Measurements from ENCODE around the gene NFIB.

The NFIB gene

DNA sequence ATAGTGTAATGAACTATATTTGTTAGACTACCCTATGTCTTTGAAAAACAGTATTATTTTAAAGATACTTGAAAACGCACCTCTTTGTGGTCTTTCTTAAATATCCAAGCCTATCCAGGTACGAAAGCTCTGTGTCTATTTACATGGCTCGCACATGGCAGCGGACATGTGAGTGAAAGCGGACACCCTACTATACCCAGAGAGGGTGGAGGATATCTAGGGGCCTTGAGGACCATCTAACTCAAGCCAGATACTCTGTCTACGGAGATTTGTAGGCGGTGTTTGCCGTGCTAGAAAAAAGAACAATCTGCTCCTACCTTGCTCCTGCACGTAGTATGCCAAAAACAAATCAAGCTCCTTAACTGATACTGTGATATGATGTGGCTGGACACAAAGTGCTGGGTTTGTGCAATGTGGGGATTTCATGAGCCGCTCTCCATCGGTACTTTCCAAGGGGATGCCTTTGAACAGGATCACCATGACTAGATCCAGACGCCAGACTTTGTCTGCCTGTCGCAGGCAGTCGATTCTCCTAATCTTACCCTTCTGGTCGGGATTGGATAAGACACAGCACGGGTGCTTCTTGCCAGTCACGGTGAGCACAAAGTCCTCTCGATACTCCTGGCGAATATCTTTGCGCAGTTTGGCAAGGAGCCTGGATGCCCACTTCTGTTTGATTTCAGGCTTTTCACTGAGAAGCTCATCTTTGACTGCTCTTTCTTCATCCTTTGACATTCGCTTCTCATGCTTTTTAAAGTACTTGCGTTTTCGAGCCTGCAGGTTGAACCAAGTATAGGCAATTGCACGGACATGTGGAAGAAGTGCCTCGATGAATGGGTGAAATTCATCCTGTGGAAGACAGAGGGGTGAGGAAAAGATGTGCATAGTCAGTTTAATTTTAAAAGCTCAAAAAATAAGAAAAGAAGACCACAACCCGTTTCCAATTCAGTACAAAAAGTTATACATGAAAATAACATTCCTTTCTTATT, 7.0 kb downstream of the NFIB start:
- DNase-seq (ENCODE audit: low read depth) = no peak

DNA sequence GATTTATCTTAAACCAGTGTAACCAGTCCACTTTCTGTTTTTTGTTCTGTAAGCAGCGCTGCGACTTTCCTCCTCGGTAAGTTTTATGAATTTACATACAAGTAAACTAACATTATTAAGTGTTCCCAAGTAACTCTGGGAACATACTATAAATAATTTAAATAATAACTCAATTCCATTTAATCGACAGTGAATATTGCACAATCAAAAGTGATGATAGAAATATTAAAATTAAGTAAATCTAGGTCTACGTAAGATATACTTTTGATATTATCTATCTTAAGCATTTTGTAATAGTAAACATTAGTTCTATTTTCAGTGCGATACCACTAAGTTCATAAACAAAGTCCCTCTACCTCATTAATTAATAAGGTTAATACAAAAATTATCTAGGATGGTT, 7.8 kb downstream of the NFIB start:
- no peak for DNase-seq (ENCODE audit: low read depth)

- no peak for DNase-seq (ENCODE audit: low read depth)
Measured at GRCh38 chr9:14304259-14304658, 9.7 kb downstream of the NFIB start.

GRCh38 chr9:14303521-14303920, 10.4 kb downstream of the NFIB start:
- DNase-seq (ENCODE audit: low read depth) = no peak

DNA sequence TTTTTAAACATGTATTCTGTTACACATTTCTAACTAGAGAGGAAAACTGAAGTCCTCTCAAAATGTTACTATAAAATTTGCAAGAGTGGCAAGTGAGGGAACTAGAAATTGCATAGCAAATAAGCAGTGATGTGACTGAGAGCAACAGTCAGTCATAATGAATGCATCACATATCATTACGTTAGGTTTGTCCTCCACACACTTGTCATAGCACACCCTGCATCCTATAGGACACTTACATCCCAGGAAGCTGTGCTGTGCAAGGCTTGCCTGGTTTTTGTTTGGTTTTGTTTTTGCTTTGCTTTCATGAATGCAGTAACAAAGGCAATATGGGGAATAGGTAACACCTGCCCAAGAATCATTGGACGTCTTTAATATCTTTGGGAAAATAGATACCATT, 10.8 kb downstream of the NFIB start:
- DNase-seq (ENCODE audit: low read depth) = no peak

- no peak for DNase-seq (ENCODE audit: low read depth)
Measured at GRCh38 chr9:14302405-14302804, 11.5 kb downstream of the NFIB start.

DNA sequence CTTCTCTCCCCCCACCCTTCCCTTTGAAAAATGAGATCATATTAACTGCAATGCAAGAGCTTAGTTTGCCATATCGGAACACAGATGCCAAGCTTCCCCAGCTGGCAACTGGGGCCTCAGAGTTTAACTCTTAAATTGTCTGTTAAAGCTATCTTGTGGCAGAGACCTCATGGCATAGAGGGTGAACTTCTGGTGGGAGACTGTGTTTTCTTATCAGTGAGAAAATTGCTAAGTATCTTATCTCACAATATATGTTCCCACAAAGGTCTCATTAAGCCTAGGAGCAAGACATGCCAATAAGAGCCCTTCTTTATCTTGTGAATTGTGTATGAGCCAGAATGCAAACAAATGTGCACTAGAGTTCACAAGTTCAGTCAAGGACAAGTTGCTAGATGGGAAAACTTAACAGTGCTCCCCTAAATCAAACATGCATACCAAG, 12.3 kb downstream of the NFIB start:
- DNase-seq (ENCODE audit: low read depth) = no peak

GRCh38 chr9:14301006-14301405, 12.9 kb downstream of the NFIB start:
- DNase-seq (ENCODE audit: low read depth) = no peak

- DNase-seq (ENCODE audit: low read depth) = no peak
Measured at GRCh38 chr9:14300588-14300987, 13.4 kb downstream of the NFIB start.

DNA sequence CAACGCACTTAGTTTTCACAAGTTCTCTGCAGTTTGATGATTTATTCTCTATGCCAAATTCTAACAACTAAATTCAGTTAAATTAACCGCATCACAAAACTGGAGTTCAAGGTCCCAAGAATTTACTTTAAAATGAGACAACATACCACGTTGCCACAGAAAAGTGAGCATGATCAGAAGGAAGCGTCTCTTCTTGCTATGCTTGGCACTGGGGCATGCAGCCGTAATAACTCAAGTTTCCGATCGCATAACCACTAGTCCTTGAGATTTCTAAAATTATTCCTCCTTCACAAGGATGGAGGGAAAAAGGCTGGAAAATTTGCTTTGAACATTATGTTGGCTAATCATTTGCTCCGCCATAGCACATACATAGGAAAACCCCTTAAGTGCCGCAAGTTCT, 13.9 kb downstream of the NFIB start:
- DNase-seq (ENCODE audit: low read depth) = no peak

- DNase-seq (ENCODE audit: low read depth) = no peak
Measured at GRCh38 chr9:14298601-14299022, 15.3 kb downstream of the NFIB start.

- DNase-seq (ENCODE audit: low read depth) = no peak
Measured at GRCh38 chr9:14296495-14297113, 17.3 kb downstream of the NFIB start.

DNA sequence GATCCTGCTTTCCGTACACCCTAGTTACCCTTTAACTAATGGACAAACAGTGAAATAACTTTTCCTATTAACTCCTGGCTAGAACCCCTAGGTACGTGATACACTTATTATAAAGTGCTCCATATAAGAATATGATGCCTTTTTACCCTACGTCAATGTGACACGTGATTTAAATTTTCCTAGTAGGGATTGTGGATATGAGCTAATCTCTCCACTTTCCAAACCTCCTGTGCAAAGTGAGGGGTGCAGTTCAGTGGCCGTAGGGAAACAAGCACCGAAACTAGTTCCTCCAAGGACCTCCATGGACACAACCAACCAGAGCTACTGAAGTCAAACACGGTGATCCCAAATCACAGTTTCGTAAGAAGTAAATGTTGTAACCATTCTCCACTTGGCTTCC, 19.3 kb downstream of the NFIB start:
- no peak for DNase-seq (ENCODE audit: low read depth)

GRCh38 chr9:14293801-14294200, 20.1 kb downstream of the NFIB start:
- no peak for DNase-seq (ENCODE audit: low read depth)

GRCh38 chr9:14292181-14292739, 21.7 kb downstream of the NFIB start:
- DNase-seq (ENCODE audit: low read depth) = no peak

GRCh38 chr9:14289916-14290315, 24.0 kb downstream of the NFIB start:
- no peak for DNase-seq (ENCODE audit: low read depth)

DNA sequence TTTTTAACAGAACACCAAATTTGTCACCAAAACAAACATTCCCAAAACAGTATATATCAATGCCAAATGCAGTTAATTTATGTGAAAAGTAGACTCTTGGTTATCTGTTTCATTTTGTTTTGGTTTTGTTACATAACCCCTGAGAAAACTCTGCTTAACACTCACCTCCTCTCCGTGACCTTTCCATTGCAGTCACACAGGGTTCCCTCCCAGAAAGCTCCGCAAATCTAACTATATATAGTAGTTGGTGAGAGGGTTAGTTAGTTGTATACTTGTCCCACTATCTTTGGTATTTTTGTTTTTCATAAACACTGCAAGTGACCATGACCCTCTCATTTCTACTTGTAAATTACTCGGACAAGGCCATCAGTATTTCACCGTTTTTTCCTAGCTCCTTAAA, 25.5 kb downstream of the NFIB start:
- DNase-seq (ENCODE audit: low read depth) = no peak

DNA sequence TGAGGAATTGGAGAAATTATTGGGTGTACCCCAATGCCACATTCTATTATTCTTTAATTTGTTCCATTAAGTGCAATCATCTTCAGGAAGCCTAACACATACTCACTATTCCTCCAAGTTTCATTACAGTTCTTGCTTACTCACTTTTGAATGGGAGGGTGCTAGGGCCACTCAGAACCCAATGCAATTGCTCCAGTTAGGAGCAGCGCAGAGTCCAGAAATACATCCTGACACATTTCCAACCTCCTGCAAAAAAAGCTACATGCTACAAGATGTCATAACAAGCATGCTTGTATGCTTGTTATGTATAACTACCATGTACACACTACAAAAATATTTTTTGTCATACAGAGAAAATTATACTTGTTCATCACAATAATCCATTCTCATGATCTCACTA, 27.8 kb downstream of the NFIB start:
- no peak for DNase-seq (ENCODE audit: low read depth)

- DNase-seq (ENCODE audit: low read depth) = no peak
Measured at GRCh38 chr9:14283276-14283675, 30.7 kb downstream of the NFIB start.

DNA sequence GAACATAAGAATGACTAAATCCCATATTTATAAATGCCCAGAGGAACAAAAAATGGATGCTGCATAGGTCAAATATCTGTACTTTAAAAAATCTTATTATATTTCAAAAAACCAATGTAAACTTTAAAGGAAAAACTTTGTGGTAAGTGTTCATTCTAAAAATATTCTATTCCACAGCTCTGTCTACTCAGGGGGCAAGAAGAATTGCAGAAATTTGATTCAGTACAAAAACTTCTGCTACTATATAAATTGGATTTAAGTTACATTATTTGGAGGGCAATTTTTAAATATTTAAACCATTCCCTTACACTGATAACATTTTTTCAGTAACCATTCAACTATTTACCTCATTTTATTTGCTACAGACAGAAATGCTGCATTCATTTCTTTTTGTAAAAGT, 32.1 kb downstream of the NFIB start:
- no peak for DNase-seq (ENCODE audit: low read depth)

DNA sequence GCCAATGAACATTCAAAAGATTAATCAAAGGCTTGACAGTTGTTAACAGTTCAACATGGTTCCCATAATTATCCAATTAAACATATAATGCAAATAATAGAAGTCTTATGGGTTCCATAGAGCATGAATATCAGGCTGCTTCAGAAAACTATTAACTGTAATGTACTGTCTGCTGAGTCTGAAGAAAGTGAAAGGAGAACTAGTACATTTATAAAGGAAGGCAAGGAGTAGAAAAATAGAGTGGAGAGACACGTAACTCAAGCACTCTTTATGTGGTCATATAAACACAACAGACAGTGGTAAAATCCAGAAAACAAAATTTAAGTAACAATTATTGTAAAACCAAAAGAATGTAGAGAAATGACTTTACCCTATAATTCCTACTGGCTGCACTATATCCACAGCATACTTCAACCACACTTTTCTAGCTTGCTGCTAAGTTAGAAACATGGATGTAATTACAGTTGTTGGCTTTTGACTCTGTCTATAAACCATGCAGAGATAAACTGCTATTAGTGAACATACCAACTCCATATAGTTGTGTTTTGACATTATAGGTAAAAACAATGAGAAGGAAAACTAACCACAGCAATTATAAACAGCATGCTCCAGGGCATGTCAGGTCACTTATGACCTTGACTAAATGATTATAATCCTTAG, 32.7 kb downstream of the NFIB start:
- DNase-seq (ENCODE audit: low read depth) = no peak

DNA sequence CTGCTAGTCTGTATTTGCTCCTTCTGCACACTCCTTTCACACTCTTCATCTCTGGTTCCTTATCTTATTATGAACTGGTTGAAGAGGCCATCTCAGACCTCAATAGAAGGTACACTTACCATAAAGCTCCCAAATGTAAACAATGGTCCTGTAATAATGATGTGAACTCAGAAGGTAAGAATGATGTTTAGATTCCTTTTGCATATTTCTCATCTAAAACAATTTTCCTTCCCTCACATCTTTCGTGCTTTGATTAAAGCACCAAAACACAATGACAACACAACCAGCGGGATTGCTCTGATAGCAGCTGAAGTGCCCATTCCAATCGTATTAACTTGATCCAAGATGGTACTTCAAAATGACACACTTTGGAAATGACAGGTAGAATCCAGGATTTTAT, 34.3 kb downstream of the NFIB start:
- no peak for DNase-seq (ENCODE audit: low read depth)

GRCh38 chr9:14278291-14278721, 35.6 kb downstream of the NFIB start:
- no peak for DNase-seq (ENCODE audit: low read depth)

All from stimulated activated CD8-positive, alpha-beta memory T cell treated with anti-CD3 and anti-CD28 coated beads, Interleukin-12 subunit alpha, Interleukin-12 subunit beta, amount 100 ng/mL, for 1 hour (primary cell).